B cell (primary cell): ENCODE measurements around the gene CTNNA2.

Source experiments
- CTCF ChIP-seq: fragments of 200-600 bp; IDR thresholded peaks from one replicate; pipeline ENCODE4 v1.8.0; 2022; ENCODE audit warnings: antibody characterized with exemption, mild to moderate bottlenecking
- EZH2 ChIP-seq: IDR thresholded peaks from 2 replicates; pipeline ENCODE4 v1.6.1; 2012; ENCODE audit warnings: borderline replicate concordance, low read depth, mild to moderate bottlenecking, moderate library complexity, low read length; ENCODE audit not compliant: insufficient read depth, poor library complexity, severe bottlenecking

GRCh38 chr2:80022018-80022417 is 509.2 kb downstream of the CTNNA2 start:
- TF ChIP-seq CTCF: no peak
- TF ChIP-seq EZH2: no peak
